NOMO-1 treated with dmso at 0.1 percent for 144 hours (cell line): ENCODE data around the gene ARSI.

Experiments
- DNase-seq: peaks from one replicate; lab custom pipeline; 2025; ENCODE audit not compliant: unreplicated experiment; lab: John Stamatoyannopoulos, UW

The ARSI gene

GRCh38 chr5:150309101-150309885 lies 6.6 kb upstream of the ARSI start:
- DNase-seq: no peak

DNA sequence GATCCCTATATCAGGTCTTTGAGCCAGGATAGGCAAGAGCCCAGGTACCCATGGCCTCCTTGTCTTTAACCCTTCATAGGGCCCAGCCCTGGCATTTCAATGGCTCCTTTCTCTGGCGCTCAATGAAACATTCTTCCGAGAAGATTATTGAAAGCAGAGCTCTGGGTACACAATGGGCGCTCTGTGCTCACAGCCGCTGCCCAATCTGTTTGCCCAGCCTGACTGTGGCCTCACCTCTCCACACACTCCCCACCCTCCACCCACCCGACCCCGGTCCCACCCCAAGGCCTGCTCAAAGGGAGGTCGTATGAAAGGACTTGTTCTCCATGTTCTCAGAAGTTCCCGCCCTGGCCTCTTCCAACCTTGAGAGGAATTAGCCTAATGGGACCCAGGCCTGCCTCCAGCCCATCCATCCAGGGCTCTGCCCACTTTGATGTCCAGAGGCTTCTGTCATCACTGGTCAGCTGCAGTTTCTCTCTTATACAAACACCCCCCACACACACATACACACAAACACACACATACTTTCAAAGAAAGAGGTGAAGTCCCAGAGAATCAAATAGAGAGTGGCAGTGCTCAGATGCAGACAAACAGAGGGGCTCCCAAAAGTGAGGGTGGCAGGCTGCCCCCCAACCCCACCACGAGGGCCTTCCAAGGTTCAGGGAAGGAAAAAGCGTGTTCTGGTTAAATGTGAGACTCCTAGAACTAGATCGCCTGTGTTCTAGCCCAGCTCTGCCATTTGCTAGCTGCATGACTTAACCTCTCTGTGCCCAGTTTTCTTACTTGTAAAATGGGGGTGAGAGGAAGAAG lies 5.1 kb upstream of the ARSI start:
- no peak for DNase-seq

DNA sequence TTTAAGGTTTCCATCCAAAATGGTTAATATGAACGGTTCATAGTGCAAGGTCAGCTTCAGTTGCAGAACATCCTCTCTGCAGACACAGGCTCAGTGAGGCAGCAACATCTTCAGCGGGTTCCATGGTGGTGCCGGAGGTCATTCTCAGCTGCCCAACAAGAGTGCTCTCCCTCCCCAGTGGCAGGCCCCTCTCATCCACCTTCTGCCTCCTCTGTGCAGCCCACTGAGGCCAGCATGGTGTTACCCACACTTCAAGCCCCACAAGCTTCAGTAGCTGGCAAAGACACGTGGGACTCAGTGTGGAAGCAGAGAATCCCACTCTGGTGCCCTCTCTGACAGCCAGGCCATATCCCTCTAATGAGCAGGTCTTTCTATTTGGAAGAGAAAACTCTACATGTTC lies 4.1 kb upstream of the ARSI start:
- DNase-seq: no peak

DNA sequence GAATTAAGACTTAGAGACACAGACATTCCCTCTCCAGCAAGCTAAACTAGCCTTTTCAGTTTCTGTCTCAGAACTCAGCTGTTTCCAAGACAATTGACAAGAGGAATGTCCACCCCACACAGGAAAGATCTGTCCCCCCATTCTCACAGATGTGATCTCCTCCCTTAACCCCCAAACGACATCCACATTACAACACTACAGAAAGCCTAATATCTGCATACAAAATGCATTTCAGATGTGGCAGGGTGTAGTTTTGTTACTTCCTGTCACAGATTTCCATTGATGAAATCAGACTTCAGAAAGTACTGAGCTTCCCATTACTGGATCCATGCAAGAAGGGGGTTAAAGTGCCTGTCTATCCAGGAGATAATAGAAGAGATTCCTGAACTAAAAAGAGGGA lies 2.9 kb upstream of the ARSI start:
- no peak for DNase-seq

- no peak for DNase-seq
Measured at GRCh38 chr5:150305095-150305494, 2.4 kb upstream of the ARSI start.

DNA sequence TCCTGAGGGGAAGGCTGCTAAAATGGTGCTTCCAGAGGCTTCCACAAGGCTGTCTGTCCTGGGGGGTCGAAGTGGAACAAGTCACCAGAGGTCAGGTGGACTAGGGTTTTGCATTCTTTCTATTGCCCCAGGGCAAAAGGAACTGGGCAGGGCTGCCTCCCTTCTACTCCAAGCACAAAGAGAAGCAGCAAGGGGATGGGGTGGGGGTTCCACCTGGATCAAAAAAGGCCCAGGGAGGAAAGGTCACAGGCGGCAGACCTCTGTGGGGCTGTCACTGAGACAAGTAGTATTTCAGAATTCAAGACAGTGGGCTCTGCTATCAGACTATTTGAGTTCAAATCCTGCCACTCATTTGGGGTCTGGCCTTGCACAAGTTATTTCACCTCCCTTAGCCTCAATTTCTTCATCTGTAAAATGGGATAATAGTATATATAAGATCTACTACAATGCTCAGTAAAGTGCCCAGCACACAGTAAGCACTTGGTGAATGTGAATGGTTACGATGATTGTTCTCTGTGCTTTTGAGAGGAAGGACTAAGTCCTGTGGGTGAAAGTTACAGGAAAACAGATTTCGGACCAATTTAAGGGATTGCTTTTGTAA lies 1.9 kb upstream of the ARSI start:
- DNase-seq: no peak

GRCh38 chr5:150303660-150304386 lies 1.1 kb upstream of the ARSI start:
- no peak for DNase-seq

GRCh38 chr5:150303070-150303615 lies 438 bp upstream of the ARSI start:
- DNase-seq: no peak

DNA sequence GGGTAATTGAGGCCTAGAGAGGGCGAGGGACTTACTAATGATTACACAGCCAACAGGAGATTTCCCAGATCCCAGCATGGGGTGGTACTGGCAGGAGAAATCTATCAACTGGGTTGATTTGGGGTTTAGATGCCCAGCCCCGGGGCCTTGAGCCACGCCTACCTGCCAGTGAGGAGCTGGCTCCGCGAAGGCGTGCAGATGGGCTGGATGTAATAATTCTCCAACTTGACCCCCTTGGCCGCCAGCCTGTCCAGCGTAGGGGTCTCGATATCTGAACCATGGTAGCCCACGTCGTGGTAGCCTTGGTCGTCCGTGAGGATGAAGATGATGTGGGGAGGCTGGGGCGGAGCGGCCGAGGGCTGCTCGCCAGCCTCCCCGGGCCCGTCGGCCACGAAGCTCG lies 804 bp downstream of the ARSI start:
- no peak for DNase-seq

- DNase-seq: no peak
Measured at GRCh38 chr5:150301170-150301505, 1.6 kb downstream of the ARSI start.

DNA sequence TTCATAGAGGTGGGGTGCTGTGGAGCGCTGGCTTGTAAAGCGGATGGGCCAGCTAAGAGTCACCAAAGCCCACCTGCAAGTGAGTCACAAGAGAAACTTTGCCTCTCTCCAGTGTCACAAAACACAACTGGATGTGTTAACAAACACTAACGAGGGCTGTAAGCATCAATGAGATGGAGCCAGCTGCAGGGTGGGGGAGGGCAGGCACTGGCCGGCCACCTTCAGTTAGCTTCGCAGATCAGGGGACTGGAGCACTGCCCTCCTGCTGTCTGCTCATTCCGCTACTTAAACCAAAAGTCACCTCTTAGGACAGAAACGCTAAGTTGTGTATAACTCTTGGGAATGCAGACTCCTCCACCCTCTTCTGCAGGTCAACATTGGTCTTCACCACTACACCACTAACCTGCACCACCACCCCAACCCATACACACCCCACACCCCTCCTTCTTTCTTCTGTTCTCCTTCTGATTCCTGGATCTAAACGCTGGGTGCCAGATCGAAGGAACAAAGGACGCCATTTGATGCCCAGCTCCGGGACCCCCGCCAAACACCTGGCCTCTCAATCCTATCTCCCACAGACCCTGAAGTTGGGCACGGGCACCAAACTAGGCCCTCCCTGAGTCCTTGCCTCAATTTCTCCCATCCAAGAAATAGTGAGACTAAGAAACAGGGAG lies 2.1 kb downstream of the ARSI start:
- no peak for DNase-seq

GRCh38 chr5:150299571-150300327 lies 3.0 kb downstream of the ARSI start:
- no peak for DNase-seq

DNA sequence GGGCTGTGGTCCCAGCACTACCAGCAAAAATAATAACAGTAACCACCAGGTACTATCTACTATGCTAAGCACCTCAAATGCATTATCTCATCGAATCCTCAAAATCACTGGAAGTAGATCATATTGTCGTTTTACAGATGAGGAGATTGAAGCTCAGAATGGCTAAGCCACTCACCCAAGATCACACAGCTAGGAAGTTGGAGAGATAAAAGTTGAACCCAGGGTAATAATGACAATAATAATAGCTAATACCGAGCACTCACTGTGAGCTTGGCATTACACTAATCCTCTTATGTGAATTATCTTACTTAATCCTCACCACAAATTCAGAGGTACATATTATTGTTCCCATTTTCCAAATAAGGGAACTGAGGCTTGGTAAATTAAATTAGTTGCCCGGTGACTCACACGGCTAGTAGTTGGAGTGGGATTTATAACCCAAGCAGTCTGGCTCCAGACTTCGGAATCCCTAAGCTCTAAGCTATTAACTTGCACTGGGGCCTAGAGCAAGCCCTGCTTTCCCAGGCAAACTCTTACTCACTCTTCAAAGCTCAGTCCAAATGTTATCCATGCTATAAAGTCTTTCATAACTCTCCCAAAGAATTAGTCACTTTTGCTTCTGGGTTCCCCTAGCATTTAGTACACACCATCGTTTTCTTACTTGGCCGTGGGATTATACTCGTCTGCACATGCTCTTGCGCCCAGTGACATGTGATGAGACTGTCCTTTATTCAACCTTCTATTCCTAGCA lies 3.8 kb downstream of the ARSI start:
- no peak for DNase-seq

DNA sequence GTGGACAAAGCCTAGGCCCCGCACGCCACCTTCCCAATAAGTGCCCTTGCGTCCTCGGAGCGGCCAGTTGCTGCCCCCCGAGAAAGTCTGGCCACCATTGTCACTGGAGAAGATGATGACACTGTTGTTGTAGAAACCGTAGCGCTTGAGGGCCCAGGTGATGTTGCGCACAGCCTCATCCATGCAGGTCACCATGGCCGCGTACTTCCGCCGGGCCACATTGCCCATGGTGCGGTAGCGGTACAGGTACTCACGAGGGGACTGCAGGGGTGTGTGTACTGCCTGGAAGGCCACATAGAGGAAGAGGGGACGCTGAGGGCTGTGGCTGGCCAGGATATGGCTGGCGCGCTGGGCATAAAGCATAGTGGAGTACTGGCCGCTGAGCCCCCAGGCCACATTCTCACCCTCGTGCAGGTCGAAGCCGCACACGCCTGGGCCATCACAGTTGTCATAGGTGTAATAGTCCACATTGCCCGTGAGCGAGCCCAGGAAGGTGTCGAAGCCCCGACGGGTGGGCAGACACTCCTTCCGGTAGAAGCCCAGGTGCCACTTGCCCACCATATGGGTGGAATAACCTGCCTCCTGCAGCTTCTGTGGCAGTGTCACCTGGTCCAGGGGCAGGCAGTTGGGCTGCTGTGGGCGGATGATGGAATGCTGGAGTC lies 4.6 kb downstream of the ARSI start:
- no peak for DNase-seq

DNA sequence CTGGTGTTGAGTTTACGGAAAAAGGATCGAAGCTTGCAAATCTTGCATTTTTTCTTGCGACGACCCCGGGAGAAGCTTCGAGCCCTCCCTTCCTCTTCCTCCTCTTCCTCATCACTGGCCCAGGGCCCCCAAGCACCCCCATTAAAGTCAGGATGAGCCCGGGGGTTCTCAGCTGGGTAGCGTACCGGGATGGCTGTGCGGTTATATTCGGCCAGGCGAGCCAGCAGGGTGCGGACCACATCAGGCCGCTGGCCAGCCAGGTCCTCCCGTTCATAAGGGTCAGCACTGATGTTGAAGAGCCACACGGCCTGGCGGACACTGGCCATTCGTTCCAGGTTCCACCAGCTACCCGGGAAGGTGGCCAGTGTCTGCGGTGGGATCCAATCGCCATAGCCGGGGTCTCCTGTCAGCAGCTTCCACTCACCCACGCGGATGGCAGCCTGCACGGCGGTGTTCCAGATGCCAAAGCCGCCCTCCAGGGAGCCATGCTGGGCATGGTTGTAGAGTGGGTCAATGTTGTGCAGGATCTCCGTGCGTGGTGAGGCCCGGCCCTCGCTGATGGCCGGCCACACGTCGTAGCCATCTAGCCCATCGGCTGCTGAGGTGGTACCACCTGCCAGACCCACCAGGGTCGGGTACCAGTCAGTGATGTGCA lies 5.3 kb downstream of the ARSI start:
- no peak for DNase-seq

- no peak for DNase-seq
Measured at GRCh38 chr5:150296496-150296895, 6.2 kb downstream of the ARSI start.

DNA sequence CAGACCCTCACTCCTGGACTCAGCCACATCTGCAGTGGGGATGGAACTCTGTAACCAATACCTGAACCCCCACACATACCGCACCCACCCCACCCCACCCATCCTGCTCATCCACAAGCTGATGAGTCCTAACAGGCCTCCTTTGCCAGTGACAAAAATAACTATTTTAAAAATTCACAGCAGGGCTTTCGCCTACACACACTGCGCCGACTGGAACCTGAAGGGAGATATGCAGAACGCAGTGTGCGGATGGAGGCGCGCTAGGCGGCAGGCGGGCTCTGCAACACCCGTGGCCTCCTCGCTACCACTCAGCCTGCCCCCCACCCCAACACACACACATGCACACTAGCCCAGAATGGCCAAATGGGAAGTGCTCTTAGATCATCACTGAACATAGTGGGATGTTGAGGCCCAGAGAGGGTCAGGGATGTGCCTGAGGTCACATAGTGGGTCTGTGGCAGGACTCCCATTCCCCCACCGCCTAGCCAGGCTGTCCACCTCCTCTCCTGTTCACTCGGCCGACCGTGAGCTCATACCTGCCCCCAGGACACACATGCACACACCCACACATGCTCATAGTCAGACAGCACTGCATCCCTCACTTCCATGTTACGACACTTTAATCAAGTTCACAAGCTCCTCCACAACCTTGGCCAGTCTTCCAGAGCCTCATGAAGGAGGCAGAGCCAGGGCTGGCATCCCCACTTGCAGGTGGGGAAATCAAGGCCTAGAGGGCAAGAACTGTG lies 6.8 kb downstream of the ARSI start:
- DNase-seq: no peak
